Endothelial cell of umbilical vein (primary cell): ENCODE data around the gene TBC1D19.

Experiments
- EZH2 ChIP-seq: IDR thresholded peaks from 2 replicates; pipeline ENCODE4 v1.6.1; 2012; ENCODE audit warnings: borderline replicate concordance, low read depth, mild to moderate bottlenecking, moderate library complexity, low read length, inconsistent platforms; ENCODE audit not compliant: severe bottlenecking
- GATA2 ChIP-seq: IDR thresholded peaks from 2 replicates; pipeline ENCODE4 v1.7.0; 2011; ENCODE audit warnings: low read depth, mild to moderate bottlenecking, moderate library complexity, mixed read lengths, low read length; ENCODE audit not compliant: insufficient read length, insufficient read depth
- POLR2A ChIP-seq: IDR thresholded peaks from 2 replicates; pipeline ENCODE4 v1.6.1; 2012; ENCODE audit warnings: low read depth, mild to moderate bottlenecking, control low read depth, low read length
- TF ChIP-seq, protein P1 (sequence below), 2 donors: IDR thresholded peaks; 1 replicate in 1 of 2; 2 replicates in 1 of 2; pipeline ENCODE4 v1.5.1; 2011; ENCODE audit warnings: low read length in 2 of 2, mild to moderate bottlenecking in 2 of 2, moderate library complexity in 2 of 2, control low read depth in 1 of 2, inconsistent platforms in 1 of 2, low read depth in 1 of 2; ENCODE audit not compliant: insufficient read depth in 1 of 2; ENCODE audit errors: extremely low read depth in 1 of 2

DNA sequence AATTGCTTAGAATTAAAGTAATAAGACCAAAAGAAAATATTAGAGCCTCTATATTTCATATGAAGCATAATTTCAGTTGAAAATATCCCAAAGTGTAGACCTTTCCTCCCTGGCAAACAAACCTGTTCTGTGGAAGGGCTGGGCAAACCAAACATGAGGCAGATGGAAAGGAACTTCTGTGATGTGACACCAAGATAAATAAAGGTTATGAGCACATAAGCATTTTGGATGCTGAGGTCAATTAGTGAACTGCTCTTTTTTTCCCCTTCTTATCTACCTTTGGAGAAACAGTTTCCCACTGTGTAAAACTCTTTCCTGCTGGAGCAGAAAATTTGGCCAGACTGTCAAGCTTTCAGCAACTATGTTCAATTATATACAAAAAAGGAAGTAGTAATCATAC lies 167.1 kb downstream of the TBC1D19 start:
- TF ChIP-seq, protein P1, sequence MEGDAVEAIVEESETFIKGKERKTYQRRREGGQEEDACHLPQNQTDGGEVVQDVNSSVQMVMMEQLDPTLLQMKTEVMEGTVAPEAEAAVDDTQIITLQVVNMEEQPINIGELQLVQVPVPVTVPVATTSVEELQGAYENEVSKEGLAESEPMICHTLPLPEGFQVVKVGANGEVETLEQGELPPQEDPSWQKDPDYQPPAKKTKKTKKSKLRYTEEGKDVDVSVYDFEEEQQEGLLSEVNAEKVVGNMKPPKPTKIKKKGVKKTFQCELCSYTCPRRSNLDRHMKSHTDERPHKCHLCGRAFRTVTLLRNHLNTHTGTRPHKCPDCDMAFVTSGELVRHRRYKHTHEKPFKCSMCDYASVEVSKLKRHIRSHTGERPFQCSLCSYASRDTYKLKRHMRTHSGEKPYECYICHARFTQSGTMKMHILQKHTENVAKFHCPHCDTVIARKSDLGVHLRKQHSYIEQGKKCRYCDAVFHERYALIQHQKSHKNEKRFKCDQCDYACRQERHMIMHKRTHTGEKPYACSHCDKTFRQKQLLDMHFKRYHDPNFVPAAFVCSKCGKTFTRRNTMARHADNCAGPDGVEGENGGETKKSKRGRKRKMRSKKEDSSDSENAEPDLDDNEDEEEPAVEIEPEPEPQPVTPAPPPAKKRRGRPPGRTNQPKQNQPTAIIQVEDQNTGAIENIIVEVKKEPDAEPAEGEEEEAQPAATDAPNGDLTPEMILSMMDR (IDR thresholded peaks at IDR 0.05; ENCODE audit: extremely low read depth in 1 of 2, insufficient read depth in 1 of 2, low read depth in 1 of 2, low read length in 2 of 2), result no peak
- TF ChIP-seq EZH2 (no peak), POLR2A (no peak), GATA2 (no peak)
